DMS53 treated with DMSO at 0.1 percent for 48 hours (cell line): Measurements from ENCODE around the gene FRA10AC1.
"Not testable (repeated sequence)": the region's sequence is repeated elsewhere in the genome, so short reads cannot be mapped to it uniquely, and the experiment has no call there.

Source experiments
- DNase-seq: peaks from one replicate; lab custom pipeline; 2025; ENCODE audit not compliant: unreplicated experiment; lab: John Stamatoyannopoulos, UW

FRA10AC1 gene

GRCh38 chr10:93703841-93704240, 1.4 kb upstream of the FRA10AC1 start:
- DNase-seq, result no peak

DNA sequence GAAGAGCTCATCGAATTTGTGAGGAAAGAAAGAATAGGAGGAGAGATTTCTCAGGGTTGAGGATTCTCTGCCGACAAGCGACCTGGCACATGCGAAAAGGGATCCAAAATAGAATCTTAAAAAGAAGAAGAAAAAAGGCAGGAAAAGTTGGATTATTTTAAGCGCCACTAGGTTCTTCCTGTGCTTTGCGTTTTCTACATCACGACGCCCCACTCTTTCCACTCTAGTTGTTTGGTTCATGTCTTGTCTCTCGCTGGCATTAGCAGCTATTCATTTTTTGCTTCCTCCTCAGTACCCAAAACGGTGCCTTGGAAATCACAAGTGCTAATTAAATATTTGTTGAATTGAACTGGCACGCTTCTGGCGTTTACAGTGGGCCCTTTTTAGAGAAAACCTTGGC, 674 bp upstream of the FRA10AC1 start:
- peak; percentile 29 for DNase-seq

DNA sequence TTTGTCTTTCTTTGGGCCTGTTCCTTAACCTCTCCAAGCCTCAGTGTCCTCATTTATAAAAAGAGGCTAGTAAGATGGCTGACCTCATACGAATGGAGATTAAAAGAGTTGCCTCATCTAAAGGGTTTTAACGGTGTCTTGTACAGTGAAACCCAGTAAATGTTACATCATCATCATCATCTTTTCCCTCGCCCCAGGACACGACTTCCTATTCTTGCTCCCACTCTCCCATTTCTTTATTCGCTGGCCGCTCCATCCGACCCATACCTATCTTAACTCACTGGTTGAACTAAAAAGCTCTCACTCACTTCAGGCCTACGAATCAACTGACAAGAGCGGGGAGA, 554 bp downstream of the FRA10AC1 start:
- no peak for DNase-seq

- DNase-seq, result no peak
Measured at GRCh38 chr10:93697207-93697606, 5.2 kb downstream of the FRA10AC1 start.

GRCh38 chr10:93696582-93696981, 5.8 kb downstream of the FRA10AC1 start:
- not testable (repeated sequence) for DNase-seq

DNA sequence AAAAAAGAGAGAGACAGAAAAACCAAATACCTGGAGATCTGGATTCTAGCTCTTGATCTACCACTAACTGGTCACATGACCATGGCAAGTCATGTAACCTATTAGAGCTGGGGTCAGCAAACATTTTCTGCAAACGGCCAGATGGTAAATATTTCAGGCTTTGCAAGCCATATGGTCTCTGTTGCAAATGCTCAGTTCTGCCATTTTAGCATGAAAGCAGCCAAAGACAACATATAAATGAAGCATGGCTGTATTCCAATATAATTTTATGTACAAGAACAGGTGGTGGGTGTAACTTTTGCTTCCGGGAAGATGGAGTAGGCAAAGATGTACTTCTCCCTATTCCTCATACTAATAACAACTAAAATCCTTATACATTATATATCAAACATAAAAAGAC, 6.7 kb downstream of the FRA10AC1 start:
- DNase-seq, result no peak

- no peak for DNase-seq
Measured at GRCh38 chr10:93687737-93688136, 14.7 kb downstream of the FRA10AC1 start.

- DNase-seq, result peak; percentile 43
Measured at GRCh38 chr10:93680412-93681047, 21.9 kb downstream of the FRA10AC1 start.

DNA sequence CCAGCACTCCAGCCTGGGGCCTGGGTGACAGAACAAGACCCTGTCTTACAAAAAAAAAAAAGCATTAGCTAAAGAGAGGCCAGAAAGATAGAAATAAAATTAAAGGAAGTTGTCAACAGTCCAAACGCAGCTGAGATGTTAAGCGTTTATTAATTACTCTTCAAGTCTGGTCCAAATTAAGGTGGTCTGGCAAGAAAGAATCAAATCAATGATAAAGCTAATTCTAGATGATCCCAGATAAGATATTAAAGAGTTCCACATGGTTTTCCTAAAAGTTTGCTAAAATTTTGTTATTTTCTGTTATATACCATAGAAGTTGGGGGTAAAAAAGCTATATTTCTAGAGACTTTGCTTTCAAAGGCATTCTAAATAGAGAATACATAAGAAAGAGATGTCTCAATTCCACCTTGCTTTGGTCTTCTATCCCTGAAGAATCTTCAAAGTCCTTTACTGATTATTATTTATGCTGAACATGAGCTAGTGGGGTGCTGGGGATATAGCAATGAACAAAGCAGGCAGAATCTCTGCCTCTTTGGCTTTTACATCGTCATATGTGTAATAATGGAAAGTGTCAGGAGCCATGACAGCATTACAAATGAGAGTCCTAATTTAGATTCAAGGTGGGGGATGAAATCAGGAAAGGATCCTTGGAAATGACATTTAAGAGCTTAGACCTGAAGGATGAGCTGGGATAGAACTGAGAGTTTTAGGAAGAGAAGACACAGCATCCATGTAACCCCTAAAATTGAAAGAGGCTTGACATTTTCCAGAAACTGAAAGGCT, 23.4 kb downstream of the FRA10AC1 start:
- DNase-seq, result no peak

- DNase-seq, result no peak
Measured at GRCh38 chr10:93678386-93678785, 24.0 kb downstream of the FRA10AC1 start.

DNA sequence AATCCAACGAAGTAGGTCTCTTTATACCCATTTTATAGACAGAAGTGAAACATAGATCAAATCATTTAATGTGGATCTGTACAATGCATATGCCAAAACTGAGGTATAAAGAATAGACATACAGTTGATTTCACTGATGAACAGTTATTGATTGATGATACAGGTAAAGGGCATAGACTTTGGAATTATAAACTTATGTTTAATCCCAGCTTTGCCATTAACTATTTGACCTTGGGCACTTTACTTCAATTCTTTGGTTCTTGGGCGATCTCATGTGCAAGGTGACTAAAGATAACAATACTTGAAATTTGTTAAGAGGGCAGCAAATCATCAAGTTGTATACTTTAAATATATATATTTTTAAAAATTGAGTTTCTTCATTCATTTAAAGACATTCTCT, 28.6 kb downstream of the FRA10AC1 start:
- no peak for DNase-seq

GRCh38 chr10:93672890-93673289, 29.5 kb downstream of the FRA10AC1 start:
- no peak for DNase-seq

DNA sequence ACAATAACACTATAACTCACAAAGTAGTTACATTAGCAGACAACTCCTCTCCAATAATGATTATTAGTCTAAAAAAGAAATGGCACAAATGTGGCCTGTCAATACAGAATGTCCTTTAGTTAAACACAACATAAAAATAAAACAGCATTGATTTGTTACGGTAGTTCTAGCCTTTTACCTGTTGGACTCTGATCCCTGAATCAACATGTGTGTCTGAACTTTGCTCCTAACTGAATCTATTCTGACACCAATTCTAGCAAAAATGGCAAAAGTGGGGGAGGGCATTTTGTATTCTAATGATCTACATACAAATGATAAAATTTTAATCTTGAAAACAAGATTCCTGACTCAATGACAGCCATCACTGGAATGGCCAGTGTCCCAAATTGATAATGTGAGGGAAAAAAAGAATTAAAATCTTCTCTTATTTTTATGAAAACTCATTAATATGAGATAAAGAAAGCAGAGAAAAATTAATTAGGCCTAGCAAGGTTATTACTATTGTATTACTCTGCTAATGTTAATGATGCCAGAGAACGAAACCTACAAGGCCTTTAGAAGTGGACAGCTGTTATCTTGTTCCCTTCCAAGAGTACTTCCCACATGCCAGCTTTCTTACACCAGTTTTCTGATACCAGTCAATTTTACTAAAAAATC, 30.2 kb downstream of the FRA10AC1 start:
- no peak for DNase-seq

GRCh38 chr10:93671042-93671441, 31.4 kb downstream of the FRA10AC1 start:
- no peak for DNase-seq

GRCh38 chr10:93670372-93670771, 32.0 kb downstream of the FRA10AC1 start:
- no peak for DNase-seq

- no peak for DNase-seq
Measured at GRCh38 chr10:93667795-93668194, 34.6 kb downstream of the FRA10AC1 start.

DNA sequence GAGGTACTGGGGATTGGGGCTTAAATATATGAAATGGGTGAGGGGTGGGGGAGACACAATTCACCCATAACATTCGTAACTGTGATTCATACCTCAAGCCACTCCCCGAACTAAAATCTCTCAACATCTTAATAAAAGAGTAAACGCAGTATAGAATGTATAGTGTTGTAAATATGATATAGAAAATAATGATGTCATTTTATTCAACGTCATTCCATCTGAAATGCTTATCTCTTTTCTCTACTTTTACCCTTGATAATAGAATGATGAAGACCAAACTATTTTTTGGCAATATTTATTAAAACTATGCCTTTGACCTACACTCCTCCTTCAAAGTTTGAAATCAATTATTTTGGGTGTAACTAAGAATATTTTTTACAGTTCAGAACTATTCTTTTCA, 36.4 kb downstream of the FRA10AC1 start:
- no peak for DNase-seq

DNA sequence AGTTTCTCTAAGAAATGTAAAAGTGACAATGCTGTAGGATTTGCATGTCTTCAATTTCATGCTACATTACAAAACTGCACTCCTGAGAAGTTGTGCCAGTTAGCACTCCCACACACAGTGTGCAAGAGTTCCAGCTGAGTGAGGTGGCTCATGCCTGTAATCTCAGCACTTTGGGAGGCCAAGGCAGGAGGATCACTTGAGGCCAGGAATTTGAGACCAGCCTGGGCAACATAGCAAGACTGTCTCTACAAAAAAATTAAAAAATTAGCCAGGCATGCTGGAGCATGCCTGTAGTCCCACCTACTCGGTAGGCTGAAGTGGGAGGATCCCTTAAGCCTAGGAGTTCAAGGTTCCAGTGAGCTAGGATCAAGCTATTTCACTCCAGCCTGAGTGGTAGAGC, 44.6 kb downstream of the FRA10AC1 start:
- DNase-seq, result no peak

DNA sequence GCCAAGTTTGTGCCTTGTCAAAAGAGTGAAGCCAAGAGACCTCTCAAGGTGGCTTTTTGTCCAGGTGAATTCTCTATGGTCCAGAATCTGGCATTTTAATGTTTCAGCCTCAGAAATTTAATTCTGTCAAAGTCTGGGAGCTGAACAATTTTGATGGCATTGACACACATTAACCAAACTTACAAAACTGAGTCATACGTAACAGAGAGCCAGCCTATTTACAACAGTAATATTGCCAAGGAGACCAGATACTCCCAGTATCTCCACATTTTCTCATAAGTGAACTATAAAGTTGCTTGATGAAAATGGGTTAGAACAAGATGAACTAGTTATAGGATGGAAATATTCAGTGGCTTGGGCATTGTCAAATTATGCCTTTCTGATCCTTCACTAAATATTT, 46.2 kb downstream of the FRA10AC1 start:
- no peak for DNase-seq

DNA sequence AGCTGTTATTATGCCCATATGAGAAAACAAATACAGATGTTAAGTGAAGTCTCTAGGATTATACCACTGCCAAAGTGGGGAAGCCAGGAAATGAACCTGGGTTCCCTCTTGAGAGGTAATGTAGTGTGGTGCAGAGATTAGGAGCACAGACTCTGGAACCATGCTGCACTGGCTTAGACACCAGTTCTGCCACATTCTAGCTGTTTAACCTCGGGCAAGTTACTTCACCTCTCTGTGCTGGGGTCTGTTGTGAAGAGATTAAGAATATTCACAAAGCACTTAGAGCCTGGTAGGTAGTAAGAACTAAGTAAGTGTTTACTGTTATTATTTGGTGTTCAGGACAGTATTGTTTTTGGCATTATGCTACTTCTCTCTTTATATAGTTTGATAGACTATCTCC, 48.2 kb downstream of the FRA10AC1 start:
- DNase-seq, result no peak

GRCh38 chr10:93652857-93653256, 49.5 kb downstream of the FRA10AC1 start:
- DNase-seq, result no peak

DNA sequence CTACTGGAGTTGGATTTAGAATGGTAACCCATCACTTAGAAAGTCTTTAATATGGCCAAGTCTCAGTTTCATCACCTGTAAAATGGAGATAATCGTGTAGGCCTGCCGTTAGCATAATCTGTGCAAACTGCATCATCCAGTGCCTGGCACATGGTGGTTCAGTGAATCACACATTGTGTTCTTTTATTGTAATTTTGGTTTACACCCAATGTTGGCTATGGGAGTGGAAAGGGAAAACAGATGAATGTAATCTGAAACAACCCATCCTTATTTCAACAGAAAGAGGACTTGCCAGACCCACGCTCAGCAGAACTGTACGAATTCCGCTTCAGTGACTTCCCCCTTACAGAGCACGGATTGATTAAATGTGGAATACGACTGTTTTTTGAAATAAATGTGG, 62.6 kb downstream of the FRA10AC1 start:
- no peak for DNase-seq
